GM21619 (cell line): ENCODE data around the gene OSBPL9.
A peak's percentile ranks its signal among the peaks of the same experiment; 100 is the strongest.

Source experiments
- ATAC-seq: cut with Tn5 transposase; IDR thresholded peaks from one replicate; pipeline ENCODE4 v1.9.1; 2021; ENCODE audit not compliant: unreplicated experiment

The OSBPL9 gene

DNA sequence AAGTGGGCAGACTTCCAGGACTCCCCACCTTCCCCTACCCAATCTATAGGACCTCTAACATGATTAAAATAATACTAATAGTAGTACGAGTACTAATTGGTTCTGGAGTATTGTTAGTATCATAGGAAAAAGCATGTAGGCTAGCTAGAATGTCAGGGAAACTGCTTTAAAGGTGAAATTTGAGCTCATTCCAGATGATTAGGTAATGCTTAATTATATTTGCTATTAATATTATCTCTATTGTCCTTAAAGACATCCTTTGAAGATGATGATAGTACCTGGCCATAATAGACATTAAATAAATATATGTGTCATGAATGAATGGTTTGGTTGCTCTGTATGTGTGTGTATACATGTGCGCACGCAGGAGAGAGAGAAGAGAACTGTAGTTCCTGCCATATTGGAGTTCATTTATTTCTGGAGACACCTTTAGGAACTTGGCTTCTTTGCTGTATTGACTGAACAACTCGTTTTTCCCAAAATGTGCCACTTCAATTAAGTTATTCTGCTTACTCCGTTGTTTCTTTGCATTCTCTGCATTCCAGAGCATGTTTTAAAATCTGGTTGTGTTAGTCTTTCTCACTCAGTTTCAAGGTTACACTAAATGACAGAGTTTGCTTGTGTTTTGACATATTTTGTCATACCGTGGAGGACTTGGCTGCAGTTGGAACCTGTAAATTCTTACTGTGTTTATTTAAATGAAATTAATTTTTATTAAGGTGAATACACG lies 117.1 kb downstream of the OSBPL9 start:
- ATAC-seq, result no peak

- no peak for ATAC-seq
Observed at GRCh38 chr1:51734896-51735745, 118.2 kb downstream of the OSBPL9 start.

DNA sequence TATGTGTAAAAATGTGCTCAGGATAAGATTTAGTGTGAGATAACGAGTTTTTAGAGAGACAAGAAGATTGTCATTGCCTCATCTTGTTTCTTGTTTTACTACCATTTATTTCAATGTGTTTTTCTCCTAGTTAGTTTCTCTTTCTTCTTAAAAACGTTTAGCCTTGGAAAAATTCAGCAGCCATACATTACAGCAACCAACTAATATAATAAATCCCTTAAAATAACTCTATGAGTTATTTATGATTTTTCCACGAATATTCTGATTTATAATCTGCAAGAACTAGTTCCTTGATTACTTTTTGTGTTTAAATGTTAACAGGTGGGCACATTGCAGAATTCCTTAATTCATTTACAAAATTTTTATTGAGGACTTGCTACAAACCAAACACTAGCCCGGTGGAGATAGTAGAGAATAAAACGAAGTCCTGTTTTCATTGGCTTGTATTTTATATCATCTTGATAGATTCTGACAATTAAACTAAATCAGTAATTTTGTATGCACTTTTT lies 118.9 kb downstream of the OSBPL9 start:
- no peak for ATAC-seq

GRCh38 chr1:51736702-51737101 lies 119.8 kb downstream of the OSBPL9 start:
- ATAC-seq, result no peak

GRCh38 chr1:51738681-51739080 lies 121.8 kb downstream of the OSBPL9 start:
- no peak for ATAC-seq

DNA sequence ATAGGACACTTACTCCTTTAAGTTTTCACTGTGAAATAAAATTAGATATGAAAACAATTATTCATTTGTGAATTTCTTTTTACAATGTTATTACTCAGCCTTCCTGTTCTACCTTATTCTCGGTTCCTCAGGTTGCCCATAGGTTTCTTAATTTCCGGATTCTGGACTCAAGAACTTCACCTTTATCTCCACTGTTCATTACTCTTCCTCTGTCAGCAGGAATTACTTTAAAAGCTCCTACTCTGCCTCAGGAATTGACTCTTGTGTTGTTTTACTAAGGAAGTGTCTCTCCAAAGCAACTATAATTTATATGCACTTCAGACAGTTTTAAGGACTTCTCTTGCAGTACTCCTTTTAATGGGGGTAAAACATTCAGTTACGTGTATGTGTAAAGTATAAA lies 123.8 kb downstream of the OSBPL9 start:
- ATAC-seq, result peak; percentile 51

- ATAC-seq, result no peak
Observed at GRCh38 chr1:51741121-51741681, 124.3 kb downstream of the OSBPL9 start.

- no peak for ATAC-seq
Observed at GRCh38 chr1:51744506-51745303, 127.8 kb downstream of the OSBPL9 start.

GRCh38 chr1:51745304-51745570 lies 128.3 kb downstream of the OSBPL9 start:
- no peak for ATAC-seq

- no peak for ATAC-seq
Observed at GRCh38 chr1:51749151-51749550, 132.3 kb downstream of the OSBPL9 start.

DNA sequence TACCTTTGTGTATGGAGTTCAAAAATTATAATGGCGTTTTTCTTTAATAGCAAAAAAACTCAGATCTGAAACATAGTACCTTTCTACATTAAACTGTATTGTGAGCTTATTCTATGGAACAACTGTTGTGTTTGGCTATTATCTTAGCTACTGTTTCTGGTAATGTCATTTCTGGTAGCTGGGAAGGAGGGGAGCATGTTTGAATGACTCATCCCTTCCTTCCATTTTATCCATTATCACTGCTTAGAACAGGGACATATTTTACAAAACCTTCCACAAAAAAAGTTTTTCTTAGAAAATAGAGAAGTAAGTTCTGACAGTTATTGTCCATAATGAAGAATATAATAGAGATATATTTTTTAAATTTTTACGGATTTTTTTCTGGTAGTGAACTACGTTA lies 133.3 kb downstream of the OSBPL9 start:
- ATAC-seq, result no peak

- no peak for ATAC-seq
Observed at GRCh38 chr1:51750729-51751128, 133.8 kb downstream of the OSBPL9 start.

- ATAC-seq, result no peak
Observed at GRCh38 chr1:51752073-51752948, 135.4 kb downstream of the OSBPL9 start.

DNA sequence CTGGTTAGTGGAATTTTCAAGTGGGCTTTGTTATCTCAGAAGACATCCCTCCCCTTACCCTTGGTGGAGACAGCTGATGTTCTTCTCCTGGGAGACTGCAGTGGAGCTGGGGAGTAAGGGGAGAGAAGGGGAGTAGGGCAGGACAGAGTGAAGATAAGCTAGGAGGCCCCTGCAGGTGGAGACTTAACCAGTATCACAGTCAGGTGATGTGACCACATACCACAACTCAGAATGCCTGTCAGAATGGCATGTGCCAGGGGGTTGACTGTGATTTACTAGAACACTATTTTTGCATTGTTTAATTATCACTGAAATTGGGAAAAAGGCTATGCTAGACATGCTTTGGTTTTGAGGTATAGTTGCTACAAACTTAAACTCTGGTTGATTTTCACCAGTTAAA lies 137.1 kb downstream of the OSBPL9 start:
- no peak for ATAC-seq

DNA sequence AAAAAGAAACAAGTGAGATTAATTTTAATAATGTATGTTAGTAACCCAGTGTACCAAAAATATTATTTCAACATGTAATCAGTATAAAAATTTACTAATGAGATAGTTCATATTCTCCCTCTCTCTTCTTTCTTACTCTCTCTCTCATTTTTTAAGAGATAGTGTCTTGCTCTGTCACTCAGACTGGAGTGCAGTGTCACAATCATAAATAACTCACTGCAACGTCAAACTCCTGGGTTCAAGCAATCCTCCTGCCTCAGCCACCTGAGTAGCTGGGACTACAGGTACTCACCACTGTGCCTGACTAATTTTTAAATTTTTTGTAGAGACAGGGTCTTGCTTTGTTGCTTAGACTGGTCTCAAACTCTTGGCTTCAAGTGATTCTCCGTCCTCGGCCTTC lies 137.8 kb downstream of the OSBPL9 start:
- no peak for ATAC-seq

- ATAC-seq, result no peak
Observed at GRCh38 chr1:51755437-51755836, 138.5 kb downstream of the OSBPL9 start.

GRCh38 chr1:51756290-51756689 lies 139.4 kb downstream of the OSBPL9 start:
- no peak for ATAC-seq

- ATAC-seq, result no peak
Observed at GRCh38 chr1:51758310-51758709, 141.4 kb downstream of the OSBPL9 start.

GRCh38 chr1:51760872-51761271 lies 144.0 kb downstream of the OSBPL9 start:
- ATAC-seq, result no peak

GRCh38 chr1:51761351-51761750 lies 144.5 kb downstream of the OSBPL9 start:
- no peak for ATAC-seq
